HG03139 (cell line): ENCODE measurements around the gene KLF11.
"Not testable (repeated sequence)": the region's sequence is repeated elsewhere in the genome, so short reads cannot be mapped to it uniquely, and the experiment has no call there.

ENCODE experiments used
- ATAC-seq: cut with Tn5 transposase; IDR thresholded peaks from one replicate; pipeline ENCODE4 v1.9.1; 2021; ENCODE audit not compliant: unreplicated experiment

Gene KLF11

GRCh38 chr2:10009271-10009810 lies 34.0 kb upstream of the KLF11 start:
- ATAC-seq, result no peak

- ATAC-seq, result no peak
Observed at GRCh38 chr2:10009811-10010781, 33.3 kb upstream of the KLF11 start.

GRCh38 chr2:10010861-10011605 lies 32.3 kb upstream of the KLF11 start:
- ATAC-seq, result not testable (repeated sequence)

DNA sequence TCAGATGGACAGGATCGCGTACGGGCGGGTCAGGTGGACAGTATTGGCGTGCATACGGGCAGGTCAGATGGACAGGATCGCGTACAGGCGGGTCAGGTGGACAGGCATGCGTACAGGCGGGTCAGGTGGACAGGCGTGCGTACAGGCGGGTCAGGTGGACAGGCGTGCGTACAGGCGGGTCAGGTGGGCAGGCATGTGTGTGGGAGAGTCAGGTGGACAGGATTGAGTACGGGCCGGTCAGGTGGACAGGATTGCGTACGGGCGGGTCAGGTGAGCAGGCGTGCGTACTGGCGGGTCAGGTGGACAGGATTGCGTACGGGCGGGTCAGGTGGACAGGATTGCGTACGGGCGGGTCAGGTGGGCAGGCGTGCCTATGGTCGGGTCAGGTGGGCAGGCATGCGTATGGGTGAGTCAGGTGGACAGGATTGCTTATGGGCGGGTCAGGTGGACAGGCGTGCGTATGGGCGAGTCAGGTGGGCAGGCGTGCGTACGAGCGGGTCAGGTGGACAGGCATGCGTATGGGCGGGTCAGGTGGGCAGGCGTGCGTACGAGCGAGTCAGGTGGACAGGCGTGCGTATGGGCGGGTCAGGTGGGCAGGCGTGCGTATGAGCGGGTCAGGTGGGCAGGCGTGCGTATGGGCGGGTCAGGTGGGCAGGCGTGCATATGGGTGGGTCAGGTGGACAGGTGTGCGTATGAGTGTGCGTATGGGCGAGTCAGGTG lies 31.6 kb upstream of the KLF11 start:
- not testable (repeated sequence) for ATAC-seq

DNA sequence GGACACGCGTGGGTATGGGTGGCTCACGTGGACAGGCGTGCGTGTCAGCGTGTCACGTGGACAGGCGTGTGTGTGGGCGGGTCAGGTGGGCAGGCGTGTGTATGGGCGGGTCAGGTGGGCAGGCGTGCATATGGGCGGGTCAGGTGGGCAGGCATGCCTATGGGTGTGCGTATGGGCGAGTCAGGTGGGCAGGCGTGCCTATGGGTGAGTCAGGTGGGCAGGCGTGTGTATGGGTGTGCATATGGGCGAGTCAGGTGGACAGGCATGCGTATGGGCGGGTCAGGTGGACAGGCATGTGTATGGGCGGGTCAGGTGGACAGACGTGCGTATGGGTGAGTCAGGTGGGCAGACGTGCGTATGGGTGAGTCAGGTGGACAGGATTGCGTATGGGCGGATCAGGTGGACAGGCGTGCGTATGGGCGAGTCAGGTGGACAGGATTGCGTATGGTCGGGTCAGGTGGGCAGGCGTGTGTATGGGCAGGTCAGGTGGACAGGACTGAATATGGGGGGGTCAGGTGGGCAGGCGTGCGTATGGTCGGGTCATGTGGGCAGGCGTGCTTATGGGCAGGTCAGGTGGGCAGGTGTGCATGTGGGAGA lies 30.9 kb upstream of the KLF11 start:
- not testable (repeated sequence) for ATAC-seq

DNA sequence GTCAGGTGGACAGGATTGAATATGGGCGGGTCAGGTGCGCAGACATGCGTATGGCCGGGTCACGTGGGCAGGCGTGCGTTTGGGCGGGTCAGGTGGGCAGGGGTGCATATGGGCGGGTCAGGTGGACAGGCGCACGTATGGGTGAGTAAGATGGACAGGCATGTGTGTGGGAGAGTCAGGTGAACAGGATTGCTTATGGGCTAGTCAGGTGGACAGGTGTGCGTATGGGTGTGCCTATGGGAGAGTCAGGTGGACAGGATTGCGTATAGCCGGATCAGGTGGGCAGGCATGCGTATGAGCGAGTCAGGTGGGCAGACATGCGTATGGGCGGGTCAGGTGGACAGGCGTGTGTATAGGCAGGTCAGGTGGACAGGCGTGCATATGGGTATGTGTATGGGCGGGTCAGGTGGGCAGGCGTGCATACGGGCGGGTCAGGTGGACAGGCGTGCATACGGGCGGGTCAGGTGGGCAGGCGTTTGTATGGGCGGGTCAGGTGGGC lies 30.3 kb upstream of the KLF11 start:
- no peak for ATAC-seq

- ATAC-seq, result not testable (repeated sequence)
Observed at GRCh38 chr2:10013651-10014417, 29.5 kb upstream of the KLF11 start.

- ATAC-seq, result no peak
Observed at GRCh38 chr2:10014418-10015190, 28.7 kb upstream of the KLF11 start.

GRCh38 chr2:10015376-10015989 lies 27.9 kb upstream of the KLF11 start:
- ATAC-seq, result not testable (repeated sequence)

DNA sequence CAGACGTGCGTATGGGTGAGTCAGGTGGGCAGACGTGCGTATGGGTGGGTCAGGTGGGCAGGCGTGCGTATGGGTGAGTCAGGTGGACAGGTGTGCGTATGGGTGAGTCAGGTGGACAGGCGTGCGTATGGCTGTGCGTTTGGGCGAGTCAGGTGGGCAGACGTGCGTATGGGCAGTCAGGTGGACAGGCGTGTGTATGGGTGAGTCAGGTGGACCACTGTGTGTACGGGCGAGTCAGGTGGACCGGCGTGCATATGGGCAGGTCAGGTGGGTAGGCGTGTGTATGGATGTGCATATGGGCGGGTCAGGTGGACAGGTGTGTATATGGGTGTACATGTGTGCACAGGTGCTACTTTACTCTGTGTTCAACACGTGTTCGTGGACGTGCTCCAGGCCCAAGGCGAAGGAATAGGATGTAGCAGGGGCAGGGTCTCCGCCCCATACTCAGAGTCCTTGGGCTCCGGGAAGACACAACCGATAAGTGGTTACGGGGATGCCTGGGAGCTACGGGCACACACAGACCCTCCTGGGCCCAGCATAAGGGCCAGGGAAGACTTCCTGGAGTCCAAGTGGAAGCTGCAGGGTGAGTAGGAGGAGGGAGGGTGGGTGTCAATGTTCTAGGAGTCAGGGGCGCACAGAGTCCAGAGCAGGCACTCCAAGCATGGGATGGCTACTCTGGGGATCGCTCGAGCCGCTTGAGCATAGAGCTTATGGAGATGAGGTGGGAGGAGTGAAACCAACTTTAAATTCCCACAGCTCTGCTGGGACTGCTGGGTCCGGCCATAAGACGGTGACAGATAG lies 27.1 kb upstream of the KLF11 start:
- no peak for ATAC-seq

- ATAC-seq, result no peak
Observed at GRCh38 chr2:10016802-10017258, 26.5 kb upstream of the KLF11 start.

GRCh38 chr2:10017313-10017941 lies 25.9 kb upstream of the KLF11 start:
- ATAC-seq, result no peak

DNA sequence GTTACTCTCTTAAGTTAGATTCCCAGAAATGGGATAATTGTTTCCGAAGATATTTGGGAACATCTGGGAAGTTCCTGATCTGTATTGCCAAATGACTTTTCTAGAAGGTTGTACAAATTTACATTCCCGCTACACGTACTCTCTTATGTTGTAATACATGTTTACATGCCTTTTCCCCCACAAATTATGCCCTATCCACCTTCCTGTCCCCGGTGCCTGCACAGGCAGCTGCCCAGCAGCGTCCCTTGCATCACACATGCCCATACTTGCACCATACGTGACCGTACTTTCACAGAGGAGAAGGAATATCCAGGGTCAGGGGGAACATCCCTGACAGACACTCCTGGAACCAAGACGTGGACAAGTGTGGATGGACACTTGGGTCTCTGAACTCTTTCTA lies 24.2 kb upstream of the KLF11 start:
- no peak for ATAC-seq

DNA sequence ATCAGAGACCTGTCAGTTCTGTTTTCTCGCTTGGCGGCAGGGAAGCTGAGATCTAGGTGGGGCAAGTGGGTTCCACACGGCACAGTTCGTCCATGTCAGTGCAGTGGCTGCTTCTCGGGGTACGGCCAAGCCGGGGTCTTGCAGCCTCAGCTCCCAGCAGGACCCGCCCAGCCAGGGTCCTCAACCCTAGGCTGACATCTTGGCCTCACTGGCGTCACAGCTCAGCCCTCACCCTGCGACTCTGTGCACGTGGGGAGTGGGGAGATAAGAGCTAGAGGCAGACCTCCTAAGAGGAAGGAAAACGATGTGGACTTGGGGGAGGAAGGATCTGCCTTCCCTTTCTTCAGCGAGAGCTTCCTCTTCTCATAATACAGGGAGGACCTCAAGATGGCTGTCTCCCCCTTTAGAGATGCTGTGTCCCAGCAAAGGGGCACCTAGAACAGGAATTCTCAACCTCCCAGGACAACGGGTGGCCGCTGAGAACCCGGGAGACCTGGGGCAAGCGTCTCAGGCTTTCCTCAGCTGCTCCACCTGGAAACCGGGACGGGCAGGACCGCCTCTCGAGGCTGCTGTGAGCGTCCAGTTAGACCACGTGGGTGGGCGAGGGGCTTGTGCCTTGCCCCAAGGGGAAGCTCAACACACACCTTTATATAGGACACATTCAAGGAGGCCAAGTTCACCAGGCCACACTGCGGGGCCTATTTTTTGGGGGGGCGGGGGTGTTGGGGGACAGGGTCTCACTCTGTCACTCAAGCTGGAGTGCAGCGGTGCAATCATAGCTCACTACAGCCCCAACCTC lies 23.5 kb upstream of the KLF11 start:
- no peak for ATAC-seq

DNA sequence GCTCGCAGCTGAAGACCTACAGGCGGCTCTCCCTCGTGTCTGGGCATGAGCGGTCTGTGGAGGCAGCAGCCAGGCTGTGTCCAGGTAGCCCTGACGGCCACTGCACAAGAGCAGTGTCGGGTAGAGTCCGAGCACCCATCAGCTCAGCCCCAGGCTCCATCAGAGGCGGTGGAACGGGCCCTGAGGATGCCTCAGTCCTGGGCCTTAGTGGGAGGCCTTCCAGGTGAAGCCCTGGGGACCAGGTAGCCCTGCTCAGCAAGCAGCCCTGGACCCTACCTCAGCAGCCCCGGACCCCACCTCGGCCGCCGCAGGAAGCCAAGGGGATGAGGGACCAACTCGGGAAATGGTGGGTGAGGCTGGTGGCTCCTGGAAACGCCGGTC lies 21.3 kb upstream of the KLF11 start:
- ATAC-seq, result no peak

DNA sequence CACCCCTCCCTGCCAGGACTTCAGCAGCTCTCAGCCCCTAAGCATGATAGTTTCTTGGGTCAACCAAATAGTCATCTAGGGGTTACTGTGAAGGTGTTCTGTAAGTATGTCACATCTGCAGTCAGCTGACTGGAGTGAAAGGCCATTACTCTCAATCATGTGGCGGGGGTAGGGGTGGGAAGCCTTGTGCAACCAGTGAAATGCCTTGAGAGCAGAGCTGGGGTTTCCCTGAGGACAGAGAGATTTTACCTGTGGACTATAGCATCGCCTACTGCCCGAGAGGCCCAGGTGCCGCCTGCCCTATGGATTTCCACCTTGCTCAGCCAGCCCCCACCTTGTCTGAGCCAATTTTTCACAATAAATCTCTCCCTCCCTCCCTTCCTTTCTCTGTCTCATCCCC lies 20.9 kb upstream of the KLF11 start:
- ATAC-seq, result no peak
